ENCODE results near the gene PACSIN1.

Gene PACSIN1

GRCh38 chr6:34521463-34522285 lies 55.8 kb downstream of the PACSIN1 start:
- H3K36me3 Mint-ChIP-seq (ENCODE audit: low read depth): no peaks in the 10 kb centered on the region
- H3K4me1 Mint-ChIP-seq (ENCODE audit: low read depth): no peaks in the 10 kb centered on the region
- H3K27ac Mint-ChIP-seq: no peak overlapping the region
- H3K27me3 Mint-ChIP-seq: no peaks in the 10 kb centered on the region
- H3K4me3 Mint-ChIP-seq: no peak overlapping the region
- H3K9me3 Mint-ChIP-seq: no peaks in the 10 kb centered on the region

DNA sequence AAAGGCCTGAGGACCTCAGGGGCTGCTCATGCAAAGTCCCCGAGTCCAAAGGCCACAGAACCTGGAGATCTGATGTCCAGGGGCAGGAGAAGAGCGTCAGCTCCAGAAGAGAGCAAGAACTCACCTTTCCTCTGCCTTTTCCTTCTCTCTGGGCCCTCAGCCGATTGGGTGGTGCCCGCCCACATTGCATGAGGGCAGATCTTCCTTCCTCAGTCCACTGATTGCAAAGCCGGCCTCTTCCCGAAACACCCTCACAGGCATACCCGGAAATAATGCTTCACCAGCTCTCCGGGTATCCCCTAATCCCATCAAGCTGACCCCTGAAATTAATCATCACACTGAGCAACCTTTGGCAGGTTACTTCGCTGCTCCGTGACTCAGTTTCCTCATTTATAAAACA lies 56.9 kb downstream of the PACSIN1 start:
- no peaks in the 10 kb centered on the region for H3K9me3 Mint-ChIP-seq
- H3K36me3 Mint-ChIP-seq (ENCODE audit: low read depth): no peaks in the 10 kb centered on the region
- H3K4me3 Mint-ChIP-seq: no peak overlapping the region
- H3K27me3 Mint-ChIP-seq: no peaks in the 10 kb centered on the region
- H3K27ac Mint-ChIP-seq: no peak overlapping the region
- peaks cover 6% of the 10 kb centered on the region for H3K4me1 Mint-ChIP-seq (ENCODE audit: low read depth)

- H3K4me1 Mint-ChIP-seq (ENCODE audit: low read depth): peaks cover 7% of the 10 kb centered on the region
- H3K27ac Mint-ChIP-seq: no peak overlapping the region
- no peaks in the 10 kb centered on the region for H3K27me3 Mint-ChIP-seq
- H3K9me3 Mint-ChIP-seq: no peaks in the 10 kb centered on the region
- H3K36me3 Mint-ChIP-seq (ENCODE audit: low read depth): no peaks in the 10 kb centered on the region
- no peak overlapping the region for H3K4me3 Mint-ChIP-seq
Measured at GRCh38 chr6:34523441-34524206, 57.7 kb downstream of the PACSIN1 start.

DNA sequence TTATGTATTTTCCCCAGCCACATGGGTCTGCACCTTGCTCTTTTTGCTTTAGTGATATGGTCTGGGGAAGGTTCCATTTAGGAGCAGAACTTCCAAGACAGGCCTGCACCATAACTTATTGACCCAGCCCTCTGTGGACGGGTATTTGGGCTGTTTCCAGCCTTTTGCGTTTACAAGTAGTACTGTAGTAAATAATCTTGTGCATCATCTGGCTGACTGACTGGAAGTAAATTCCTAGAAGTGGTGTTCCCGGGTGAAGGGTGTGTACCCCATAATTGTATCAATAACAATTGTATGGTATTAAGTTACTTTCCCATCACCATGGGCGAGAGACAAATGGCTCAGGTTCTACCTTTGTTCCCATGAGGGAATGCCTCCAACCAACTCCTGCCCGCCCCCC lies 58.6 kb downstream of the PACSIN1 start:
- Mint-ChIP-seq H3K4me1 (ENCODE audit: low read depth) (peaks cover 7% of the 10 kb centered on the region), H3K27me3 (no peaks in the 10 kb centered on the region), H3K36me3 (ENCODE audit: low read depth) (no peaks in the 10 kb centered on the region), H3K27ac (no peak overlapping the region), H3K9me3 (no peaks in the 10 kb centered on the region), H3K4me3 (no peak overlapping the region)

- Mint-ChIP-seq H3K27ac (no peak overlapping the region), H3K4me1 (ENCODE audit: low read depth) (peaks cover 7% of the 10 kb centered on the region), H3K4me3 (no peak overlapping the region), H3K36me3 (ENCODE audit: low read depth) (no peaks in the 10 kb centered on the region), H3K9me3 (no peaks in the 10 kb centered on the region), H3K27me3 (no peaks in the 10 kb centered on the region)
Measured at GRCh38 chr6:34524971-34525370, 59.1 kb downstream of the PACSIN1 start.

GRCh38 chr6:34525431-34526175 lies 59.7 kb downstream of the PACSIN1 start:
- no peaks in the 10 kb centered on the region for H3K27me3 Mint-ChIP-seq
- H3K9me3 Mint-ChIP-seq: no peaks in the 10 kb centered on the region
- H3K4me1 Mint-ChIP-seq (ENCODE audit: low read depth): peaks cover 7% of the 10 kb centered on the region
- no peak overlapping the region for H3K27ac Mint-ChIP-seq
- no peak overlapping the region for H3K4me3 Mint-ChIP-seq
- H3K36me3 Mint-ChIP-seq (ENCODE audit: low read depth): no peaks in the 10 kb centered on the region

DNA sequence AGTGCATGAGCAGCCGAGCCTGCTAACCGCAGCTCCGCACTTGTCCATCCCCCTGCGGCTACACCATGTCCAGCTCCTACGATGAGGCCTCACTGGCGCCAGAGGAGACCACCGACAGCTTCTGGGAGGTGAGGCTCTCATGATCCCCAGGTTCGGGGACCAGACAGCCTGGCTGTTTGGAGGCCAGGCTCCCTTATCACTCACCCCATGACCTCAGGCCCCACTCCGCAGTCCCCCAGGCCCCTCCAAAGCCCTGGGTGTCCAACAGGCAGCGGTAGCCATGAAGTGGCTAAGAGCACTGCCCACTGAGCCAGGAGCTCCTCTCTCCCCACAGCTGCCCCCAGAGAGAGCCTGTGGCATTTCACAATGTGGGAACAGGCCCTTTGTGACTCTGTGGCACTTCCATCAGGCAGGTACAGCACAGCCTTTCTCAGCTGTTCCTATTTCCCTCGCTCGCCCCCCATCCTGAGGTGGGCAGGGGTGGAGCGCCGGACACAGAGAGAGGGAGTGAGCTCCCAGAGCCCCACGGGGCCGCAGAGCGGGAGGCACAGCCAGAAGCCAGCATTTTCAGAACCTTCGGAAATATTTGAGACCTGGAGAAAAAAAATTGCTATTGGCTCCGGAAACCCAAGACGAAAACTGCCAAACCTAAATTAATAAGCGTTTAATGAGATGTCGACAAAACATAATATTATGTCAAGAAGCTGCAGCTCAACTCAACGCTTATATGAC lies 60.5 kb downstream of the PACSIN1 start:
- no peaks in the 10 kb centered on the region for H3K9me3 Mint-ChIP-seq

DNA sequence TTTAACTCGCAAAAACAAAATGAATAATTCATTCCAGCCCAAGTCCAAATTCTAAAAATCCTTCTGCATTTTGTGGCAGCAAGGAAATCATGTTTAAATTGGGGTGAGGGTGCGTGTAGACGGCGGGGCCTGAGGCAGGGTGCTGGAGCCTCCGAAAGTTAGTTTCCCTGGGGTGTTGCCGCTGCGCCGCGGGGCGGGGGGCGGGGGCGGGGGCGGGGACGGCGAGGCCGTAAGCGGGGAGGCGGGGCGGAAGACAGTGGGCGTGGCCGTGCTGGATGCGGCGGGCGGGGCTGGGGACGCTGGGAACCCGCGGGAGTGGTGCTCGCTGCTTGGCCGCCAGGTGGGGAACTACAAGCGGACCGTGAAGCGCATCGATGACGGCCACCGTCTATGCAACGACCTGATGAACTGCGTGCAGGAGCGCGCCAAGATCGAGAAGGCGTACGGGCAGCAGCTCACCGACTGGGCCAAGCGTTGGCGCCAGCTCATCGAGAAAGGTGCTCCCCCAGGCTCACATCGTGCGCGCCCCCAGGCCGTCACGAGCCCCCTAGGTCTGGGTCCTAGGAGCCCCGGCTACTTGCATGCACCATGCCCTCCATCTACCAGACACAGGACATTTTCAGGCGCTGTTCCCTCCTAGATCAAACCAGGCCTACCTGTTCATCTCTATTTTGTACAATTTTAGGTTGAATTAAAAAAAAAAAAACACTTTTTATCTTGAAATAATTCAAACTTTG lies 61.3 kb downstream of the PACSIN1 start:
- Mint-ChIP-seq H3K4me3 (peak overlapping the region; percentile 41), H3K36me3 (ENCODE audit: low read depth) (no peaks in the 10 kb centered on the region), H3K27ac (no peak overlapping the region), H3K9me3 (no peaks in the 10 kb centered on the region), H3K4me1 (ENCODE audit: low read depth) (peaks cover 7% of the 10 kb centered on the region), H3K27me3 (no peaks in the 10 kb centered on the region)

More for the DNA sequence above, 60.5 kb downstream of the PACSIN1 start:
- Mint-ChIP-seq H3K4me1 (ENCODE audit: low read depth) (peaks cover 7% of the 10 kb centered on the region), H3K4me3 (no peak overlapping the region), H3K27me3 (no peaks in the 10 kb centered on the region), H3K36me3 (ENCODE audit: low read depth) (no peaks in the 10 kb centered on the region), H3K27ac (no peak overlapping the region)

GRCh38 chr6:34527751-34528670 lies 62.1 kb downstream of the PACSIN1 start:
- Mint-ChIP-seq H3K27ac (no peak overlapping the region), H3K4me3 (no peak overlapping the region)

GRCh38 chr6:34528996-34529664 lies 63.3 kb downstream of the PACSIN1 start:
- no peaks in the 10 kb centered on the region for H3K36me3 Mint-ChIP-seq (ENCODE audit: low read depth)
- H3K9me3 Mint-ChIP-seq: no peaks in the 10 kb centered on the region
- H3K27ac Mint-ChIP-seq: no peak overlapping the region
- no peak overlapping the region for H3K4me3 Mint-ChIP-seq
- H3K4me1 Mint-ChIP-seq (ENCODE audit: low read depth): peaks cover 7% of the 10 kb centered on the region
- H3K27me3 Mint-ChIP-seq: no peaks in the 10 kb centered on the region

More at GRCh38 chr6:34527751-34528670, 62.1 kb downstream of the PACSIN1 start:
- Mint-ChIP-seq H3K36me3 (ENCODE audit: low read depth) (no peaks in the 10 kb centered on the region), H3K4me1 (ENCODE audit: low read depth) (peaks cover 7% of the 10 kb centered on the region), H3K27me3 (no peaks in the 10 kb centered on the region), H3K9me3 (no peaks in the 10 kb centered on the region)

GRCh38 chr6:34529665-34530327 lies 63.9 kb downstream of the PACSIN1 start:
- no peaks in the 10 kb centered on the region for H3K27me3 Mint-ChIP-seq
- H3K4me3 Mint-ChIP-seq: no peak overlapping the region
- H3K4me1 Mint-ChIP-seq (ENCODE audit: low read depth): peaks cover 7% of the 10 kb centered on the region
- no peaks in the 10 kb centered on the region for H3K36me3 Mint-ChIP-seq (ENCODE audit: low read depth)
- no peaks in the 10 kb centered on the region for H3K9me3 Mint-ChIP-seq
- H3K27ac Mint-ChIP-seq: no peak overlapping the region

DNA sequence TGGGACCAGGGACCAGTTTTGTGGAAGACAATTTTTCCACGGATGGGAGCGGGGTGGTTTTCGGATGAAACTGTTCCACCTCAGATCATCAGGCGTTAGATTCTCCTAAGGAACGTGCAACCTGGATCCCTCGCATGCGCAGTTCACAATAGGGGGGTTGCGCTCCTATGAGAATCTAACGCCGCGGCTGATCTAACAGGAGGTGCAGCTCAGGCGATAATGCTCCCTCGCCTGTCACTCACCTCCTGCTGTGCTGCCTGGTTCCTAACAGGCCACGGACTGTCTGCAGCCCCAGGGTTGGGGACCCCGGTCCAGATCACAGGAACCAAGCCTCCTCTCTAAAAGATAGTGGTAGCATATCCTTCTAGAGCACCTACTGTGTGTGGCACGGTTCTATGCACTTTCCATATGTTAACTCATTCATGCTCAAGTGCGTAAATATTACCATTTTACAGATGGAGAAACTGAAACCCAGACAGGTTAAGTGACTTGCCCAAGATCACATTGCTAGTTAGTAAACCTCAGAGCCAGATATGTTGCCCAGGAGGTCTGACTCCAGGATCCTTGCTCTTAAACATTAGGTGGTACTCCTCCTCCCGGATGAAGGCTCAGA lies 65.0 kb downstream of the PACSIN1 start:
- Mint-ChIP-seq H3K4me1 (ENCODE audit: low read depth) (peaks cover 7% of the 10 kb centered on the region), H3K9me3 (no peaks in the 10 kb centered on the region), H3K27me3 (no peaks in the 10 kb centered on the region), H3K4me3 (no peak overlapping the region), H3K27ac (no peak overlapping the region), H3K36me3 (ENCODE audit: low read depth) (no peaks in the 10 kb centered on the region)
